Measurements from ENCODE around the gene ZNF213.

DNA sequence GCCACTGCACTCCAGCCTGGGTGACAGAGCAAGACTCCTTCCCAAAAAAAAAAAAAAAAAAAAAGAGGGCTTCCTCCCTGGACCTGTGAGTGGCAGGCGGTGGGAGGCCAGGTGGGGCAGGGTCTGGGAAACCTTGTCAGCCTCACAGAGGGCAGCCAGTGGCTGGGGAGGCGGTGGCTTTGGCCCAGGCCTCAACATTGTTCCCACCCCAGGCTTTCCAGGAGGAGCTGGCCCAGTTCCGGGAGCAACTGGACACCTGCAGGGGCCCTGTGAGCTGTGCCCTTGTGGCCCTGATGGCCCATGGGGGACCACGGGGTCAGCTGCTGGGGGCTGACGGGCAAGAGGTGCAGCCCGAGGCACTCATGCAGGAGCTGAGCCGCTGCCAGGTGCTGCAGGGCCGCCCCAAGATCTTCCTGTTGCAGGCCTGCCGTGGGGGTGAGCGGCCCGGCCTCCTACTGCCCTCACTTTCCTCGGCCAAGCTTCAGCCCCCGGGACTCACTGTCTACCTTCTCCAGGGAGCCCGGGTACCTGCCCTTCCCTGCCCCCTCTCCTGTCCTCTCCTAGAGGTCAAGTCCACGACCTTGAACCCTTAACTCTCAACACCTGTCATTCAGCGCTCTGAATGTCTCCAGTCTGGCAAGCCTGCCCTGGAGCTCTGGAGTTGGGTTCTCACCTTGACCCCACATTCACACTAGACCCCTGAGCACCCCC is 12.4 kb downstream of the ZNF213 start:
- TF ChIP-seq, protein P1, sequence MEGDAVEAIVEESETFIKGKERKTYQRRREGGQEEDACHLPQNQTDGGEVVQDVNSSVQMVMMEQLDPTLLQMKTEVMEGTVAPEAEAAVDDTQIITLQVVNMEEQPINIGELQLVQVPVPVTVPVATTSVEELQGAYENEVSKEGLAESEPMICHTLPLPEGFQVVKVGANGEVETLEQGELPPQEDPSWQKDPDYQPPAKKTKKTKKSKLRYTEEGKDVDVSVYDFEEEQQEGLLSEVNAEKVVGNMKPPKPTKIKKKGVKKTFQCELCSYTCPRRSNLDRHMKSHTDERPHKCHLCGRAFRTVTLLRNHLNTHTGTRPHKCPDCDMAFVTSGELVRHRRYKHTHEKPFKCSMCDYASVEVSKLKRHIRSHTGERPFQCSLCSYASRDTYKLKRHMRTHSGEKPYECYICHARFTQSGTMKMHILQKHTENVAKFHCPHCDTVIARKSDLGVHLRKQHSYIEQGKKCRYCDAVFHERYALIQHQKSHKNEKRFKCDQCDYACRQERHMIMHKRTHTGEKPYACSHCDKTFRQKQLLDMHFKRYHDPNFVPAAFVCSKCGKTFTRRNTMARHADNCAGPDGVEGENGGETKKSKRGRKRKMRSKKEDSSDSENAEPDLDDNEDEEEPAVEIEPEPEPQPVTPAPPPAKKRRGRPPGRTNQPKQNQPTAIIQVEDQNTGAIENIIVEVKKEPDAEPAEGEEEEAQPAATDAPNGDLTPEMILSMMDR (IDR thresholded peaks at IDR 0.05; ENCODE audit: low read length) = no peak
- no peak for TF ChIP-seq EZH2 (IDR thresholded peaks at IDR 0.05; ENCODE audit: borderline replicate concordance, low read length)

Measured in OCI-LY1 (cell line).